ENCODE data around the gene SREBF2.
A peak's percentile ranks its signal among the peaks of the same experiment; 100 is the strongest.

The SREBF2 gene

DNA sequence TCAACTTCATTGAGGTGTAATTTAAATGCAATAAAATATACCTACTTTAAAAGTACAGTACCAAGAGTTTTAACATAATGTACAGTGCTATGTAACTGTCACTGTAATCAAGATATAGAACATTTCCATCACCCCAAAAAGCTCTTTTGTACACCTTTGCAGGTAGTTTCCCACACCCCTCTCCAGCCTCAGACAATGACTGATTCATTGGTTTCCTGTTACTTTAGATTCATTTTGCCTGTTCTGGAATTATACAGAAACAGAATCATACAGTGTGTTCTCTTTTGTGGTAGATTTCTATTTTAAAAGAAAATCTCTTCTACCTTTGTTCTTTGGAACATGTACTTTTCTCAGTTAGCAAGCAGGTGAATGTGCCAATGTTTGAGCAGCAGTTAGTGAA is 43.8 kb downstream of the SREBF2 start:
- DNase-seq (ENCODE audit: low spot score): no peak

DNA sequence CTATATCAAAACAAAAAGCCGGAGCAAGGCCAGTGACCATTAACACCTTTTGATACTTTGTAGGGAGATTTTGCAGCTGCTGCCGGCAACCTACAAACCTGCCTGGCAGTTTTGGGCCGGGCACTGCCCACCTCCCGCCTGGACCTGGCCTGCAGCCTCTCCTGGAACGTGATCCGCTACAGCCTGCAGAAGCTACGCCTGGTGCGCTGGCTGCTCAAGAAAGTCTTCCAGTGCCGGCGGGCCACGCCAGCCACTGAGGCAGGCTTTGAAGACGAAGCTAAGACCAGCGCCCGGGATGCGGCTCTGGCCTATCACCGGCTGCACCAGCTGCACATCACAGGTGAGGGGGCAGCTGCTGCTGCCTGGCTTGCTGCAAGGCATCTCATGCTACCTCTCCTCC is 47.7 kb downstream of the SREBF2 start:
- DNase-seq (ENCODE audit: low spot score): no peak

GRCh38 chr22:41883400-41883799 is 50.5 kb downstream of the SREBF2 start:
- DNase-seq (ENCODE audit: low spot score): no peak

GRCh38 chr22:41885116-41885515 is 52.2 kb downstream of the SREBF2 start:
- no peak for DNase-seq (ENCODE audit: low spot score)

GRCh38 chr22:41885516-41885915 is 52.6 kb downstream of the SREBF2 start:
- no peak for DNase-seq (ENCODE audit: low spot score)

DNA sequence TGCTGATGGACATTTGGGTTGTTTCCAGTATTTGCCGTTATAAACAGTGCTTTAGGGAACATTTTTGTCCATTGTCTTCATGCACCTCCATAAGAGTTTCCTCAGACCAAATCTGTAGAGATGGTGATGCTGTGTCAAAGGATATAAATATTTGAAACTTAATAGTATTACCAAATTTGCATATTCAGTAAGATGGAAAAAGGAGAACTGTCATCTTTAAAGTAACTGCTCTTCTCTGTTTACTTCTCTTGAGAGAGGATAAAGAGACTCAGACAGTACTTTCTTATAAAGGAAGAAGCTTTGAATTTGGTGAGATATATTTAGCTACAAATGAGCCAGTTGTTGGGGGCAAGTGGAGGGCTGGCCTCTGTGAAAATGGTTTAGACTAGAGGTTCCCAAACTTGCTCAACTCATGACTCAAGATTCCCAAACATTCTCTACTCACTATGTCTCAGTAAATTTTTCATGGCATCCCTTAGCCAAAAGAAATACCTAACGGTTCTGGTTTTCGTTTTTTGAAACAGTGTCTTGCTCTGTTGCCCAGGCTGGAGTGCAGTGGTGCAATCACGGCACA is 55.8 kb downstream of the SREBF2 start:
- DNase-seq (ENCODE audit: low spot score): peak; percentile 61

- DNase-seq (ENCODE audit: low spot score): no peak
These were observed 58.5 kb downstream of the SREBF2 start for GRCh38 chr22:41891407-41891806.

DNA sequence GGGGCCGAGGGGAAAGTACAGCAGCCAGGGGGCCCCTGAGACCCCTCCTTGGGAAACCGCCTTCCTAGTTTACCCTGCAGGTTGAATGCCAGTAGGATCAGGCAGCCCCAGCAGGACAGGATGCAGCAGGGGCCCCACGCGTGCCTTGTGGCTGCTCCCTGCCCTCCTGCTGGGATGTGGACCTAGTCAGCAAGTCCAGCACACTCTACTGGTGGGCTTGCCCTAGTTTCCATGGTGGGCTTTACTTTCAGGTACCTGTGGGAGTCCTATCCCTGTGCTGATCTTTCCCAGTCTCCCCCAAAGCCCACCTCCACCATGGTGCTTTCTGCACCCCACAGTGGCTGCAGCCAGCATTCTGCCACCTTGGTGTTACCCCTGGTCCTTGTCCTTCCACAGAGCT is 59.8 kb downstream of the SREBF2 start:
- DNase-seq (ENCODE audit: low spot score): no peak

DNA sequence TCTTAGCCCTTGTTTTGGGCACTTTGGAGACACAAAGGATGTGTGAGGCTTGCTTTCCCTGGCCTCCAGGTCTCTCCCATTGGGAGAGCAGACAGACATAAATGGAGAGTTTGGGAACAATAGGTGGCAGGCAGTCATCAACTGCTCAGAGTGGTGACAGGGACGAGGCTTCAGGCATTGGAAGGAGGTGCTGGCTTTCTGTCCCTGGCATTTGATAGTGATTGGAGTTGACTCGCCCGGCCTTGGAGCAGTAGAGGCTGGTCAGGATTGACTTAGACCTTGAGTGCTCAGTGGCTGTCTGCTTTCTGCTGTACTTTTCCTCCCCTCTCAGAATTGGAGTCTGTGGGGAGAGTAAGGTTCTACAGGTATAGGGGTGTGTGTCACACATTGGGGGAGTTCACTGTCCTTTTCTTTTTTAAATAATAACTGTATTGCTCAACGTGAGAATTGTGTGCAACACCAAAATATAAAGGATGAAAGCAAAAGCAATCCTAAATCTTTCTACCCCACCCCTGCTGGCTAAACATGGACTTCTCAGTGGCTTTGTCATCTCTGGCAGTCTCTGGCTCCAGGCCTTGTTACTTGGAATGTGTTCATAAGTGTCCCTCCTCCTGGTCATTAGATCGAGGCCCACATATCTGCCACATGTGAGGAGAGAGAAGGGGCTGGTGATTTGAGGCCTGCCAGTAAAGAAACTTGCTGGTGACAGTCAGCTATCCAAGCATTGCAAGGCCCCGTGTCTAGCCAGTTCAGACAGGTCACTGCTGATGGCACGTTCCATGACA is 60.9 kb downstream of the SREBF2 start:
- no peak for DNase-seq (ENCODE audit: low spot score)

DNA sequence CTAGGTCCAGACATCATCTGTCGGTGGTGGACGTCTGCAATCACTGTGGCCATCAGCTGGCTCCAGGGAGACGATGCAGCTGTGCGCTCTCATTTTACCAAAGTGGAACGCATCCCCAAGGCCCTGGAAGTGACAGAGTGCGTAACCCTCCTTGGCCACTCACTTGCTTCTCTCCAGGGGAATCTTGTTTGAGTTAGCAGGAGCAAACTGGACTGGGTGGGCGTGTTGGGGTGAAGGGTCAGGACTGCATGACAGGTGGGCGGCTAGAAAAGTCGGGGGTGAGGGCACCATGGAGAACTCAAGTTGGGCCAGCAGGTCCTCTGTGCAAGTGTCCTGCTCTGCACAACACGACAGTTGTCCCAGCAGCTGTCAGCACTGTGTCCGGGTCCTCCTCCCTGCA is 65.7 kb downstream of the SREBF2 start:
- DNase-seq (ENCODE audit: low spot score): no peak

GRCh38 chr22:41899110-41899509 is 66.2 kb downstream of the SREBF2 start:
- DNase-seq (ENCODE audit: low spot score): no peak

DNA sequence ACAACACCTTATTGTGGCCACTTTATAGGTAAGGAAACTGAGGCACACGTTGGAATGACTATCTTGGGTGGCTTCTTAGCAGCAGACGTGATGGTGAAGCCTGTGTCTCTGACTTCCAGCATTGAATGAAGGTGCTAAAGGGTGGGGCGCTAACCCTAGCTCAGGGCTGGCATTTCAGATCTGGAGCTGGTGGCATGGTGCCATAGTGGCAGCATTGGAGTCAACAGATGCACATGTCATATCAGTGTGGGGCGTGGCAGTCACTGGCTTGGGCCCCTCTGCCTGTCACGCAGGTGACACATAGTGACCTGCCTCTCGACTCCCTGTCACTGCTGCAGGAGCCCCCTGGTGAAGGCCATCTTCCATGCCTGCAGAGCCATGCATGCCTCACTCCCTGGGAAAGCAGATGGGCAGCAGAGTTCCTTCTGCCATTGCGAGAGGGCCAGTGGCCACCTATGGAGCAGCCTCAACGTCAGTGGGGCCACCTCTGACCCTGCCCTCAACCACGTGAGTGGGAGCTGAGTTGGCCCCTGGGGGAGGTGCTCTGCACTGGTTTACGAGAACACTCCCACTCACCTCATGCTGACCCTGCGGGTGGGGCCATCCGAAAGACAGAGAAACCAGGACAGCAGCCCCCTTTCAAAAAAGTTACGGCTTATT is 67.2 kb downstream of the SREBF2 start:
- no peak for DNase-seq (ENCODE audit: low spot score)

DNA sequence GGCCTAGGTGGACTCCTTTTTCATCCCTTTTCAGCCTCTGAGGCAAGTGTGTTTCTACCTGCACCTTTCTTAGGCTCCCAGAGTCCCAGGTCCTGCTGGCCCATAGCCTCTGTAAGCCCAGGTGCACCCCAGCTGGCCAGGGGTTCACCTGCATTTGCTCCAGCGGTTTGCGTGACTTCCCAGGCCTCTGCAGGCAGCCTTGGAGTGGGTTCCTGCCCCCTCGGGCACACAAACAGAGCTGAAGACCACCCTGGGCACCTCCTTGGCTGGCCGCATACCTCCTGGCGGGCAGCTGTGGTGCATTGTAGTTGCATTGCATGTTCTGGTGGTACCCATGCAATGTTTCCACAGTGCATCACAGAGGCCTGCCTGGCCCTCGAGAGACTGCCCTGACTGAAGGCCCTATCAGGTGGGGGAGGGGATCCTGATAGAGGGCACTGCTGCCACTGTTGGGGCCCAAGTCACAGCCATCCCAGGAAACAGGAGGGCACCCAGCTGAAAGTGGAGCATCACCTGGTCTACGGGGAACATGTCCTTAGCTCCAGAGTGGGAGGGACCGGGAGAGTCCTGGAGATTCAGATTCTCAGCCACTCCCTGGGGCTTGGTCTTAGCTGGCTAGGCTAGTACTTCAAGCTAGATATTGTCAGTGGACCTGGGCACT is 67.9 kb downstream of the SREBF2 start:
- no peak for DNase-seq (ENCODE audit: low spot score)

DNA sequence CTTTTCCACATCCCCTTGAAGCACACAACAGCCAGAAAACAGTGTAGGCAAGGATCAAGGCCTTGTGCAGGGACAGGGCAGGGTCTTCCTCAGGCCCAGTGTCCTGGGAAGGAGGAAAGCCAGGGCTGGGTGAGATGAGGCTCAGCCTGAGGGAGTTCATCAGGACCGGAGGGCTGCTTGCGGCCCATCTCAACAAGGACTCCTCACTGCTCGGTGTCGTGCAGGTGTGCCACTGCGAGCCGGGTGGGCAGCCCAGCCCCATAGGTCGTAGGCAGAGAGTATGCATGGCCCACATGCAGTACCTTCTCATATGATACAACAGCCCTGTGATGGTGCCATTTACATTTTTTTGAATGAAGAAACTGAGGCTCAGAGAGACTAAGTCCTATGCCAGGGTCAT is 69.1 kb downstream of the SREBF2 start:
- DNase-seq (ENCODE audit: low spot score): no peak

- no peak for DNase-seq (ENCODE audit: low spot score)
These were observed 70.1 kb downstream of the SREBF2 start for GRCh38 chr22:41902932-41903421.

DNA sequence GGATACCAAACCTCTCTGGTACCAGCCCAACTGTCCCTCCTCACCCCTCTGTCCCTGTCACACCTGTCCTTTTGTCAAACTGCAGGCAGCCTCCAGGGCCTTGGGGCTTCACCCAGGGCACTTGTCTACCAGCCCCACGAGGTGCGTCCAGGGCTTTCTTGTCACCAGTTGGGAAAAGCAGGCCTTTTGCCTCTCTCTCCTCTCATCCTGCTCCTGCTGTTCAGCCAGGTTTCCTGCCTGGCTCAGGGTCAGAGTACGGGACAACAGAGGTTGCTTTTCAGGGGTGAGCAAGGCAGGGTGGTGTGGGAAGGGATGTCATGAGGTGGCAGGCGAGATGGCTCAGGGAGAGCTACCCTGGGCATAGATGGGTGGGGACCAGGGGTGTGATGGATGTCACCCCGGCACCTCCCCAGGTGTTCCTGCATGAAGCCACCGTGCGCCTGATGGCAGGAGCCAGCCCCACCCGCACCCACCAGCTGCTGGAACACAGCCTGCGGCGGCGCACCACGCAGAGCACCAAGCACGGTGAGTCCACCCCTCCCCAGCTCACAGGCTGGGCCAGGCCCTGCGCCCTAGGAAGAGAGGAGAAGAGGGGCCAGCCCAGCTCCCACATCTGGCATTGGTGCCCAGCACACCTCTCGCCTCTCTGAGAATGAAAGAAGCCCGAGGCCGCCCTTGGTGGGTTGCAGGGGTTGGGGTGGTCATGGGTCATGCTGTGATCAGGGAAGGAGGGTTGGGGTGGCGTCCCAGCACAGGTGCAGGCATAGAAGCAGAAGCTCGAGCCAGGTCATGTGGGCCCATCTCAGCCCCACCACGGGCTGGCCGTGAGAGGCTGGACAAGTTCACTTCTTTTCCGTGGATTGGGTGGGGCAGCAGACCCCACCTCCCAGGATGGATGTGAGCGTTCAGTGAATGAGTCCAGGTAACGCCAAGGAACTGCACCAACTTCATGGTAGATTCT is 71.8 kb downstream of the SREBF2 start:
- no peak for DNase-seq (ENCODE audit: low spot score)

GRCh38 chr22:41905411-41906202 is 72.7 kb downstream of the SREBF2 start:
- no peak for DNase-seq (ENCODE audit: low spot score)

GRCh38 chr22:41906822-41907221 is 73.9 kb downstream of the SREBF2 start:
- DNase-seq (ENCODE audit: low spot score): no peak

DNA sequence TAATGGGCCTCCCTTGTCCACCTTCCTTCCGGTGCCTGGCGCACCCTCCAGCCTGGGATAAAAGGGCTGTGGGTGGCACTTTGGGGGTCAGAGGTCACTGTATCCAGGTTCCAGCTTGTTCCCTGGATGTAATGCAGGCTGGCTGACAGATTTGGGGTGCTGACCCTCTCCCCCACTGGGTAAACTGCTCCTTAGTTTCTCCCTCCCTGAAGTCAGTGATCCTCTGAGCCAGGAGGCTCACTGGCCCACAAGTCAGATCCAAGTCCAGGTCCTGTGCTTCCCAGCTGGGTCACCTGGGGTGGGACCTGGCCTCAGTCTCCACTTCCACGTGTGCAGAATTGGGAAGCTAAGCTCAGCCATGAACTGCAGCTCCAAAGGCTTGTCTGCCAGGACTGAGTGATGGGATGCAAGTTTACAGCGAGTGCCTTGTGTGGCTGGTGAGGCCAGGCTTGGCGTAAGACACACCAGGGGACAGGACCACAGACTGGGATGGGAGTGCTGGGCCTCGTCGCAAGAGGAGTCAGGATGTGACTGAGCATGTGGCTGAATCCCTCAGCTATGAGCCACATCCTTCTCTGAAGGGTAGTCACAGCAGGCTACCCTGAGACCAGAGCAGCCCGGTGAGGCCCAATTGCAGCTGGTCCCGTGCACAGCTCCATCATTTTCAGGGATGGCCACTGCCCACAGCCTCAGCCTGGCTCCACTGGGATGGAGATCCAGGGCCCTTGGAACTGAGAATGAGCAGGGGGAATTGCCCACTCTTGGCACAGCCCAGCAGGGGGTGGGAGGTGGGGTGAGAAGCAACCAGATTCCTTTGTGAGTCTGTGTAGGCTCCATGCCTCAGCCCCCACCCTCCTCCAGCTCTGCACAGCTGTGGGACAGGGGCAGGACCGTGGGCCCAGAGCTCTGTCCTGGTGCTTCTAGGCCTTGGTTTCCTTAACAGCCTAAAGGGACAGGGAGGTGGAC is 74.8 kb downstream of the SREBF2 start:
- no peak for DNase-seq (ENCODE audit: low spot score)
